MCF 10A (cell line): ENCODE results near the gene FLT4. TPM values are rescaled to one million over a fixed set of nuclear protein-coding genes. Genes with fewer than 3 reads are reported as not detected.

Experiments used
- BruUV-seq: library from RNA; stranded (reverse); fragments of 400-500 nt; replicated peaks from 2 replicates; lab custom pipeline; 2021; lab: Mats Ljungman, UMichigan
- CTCF ChIA-PET: fragments of 300-600 bp; sonication (Branson Sonifier 250); formaldehyde crosslinking; extraction: SDS; loops from one replicate; lab custom pipeline; 2021; ENCODE audit warnings: antibody characterized with exemption, inconsistent platforms; lab: Yijun Ruan, JAX
- POLR2A ChIA-PET: fragments of 300-600, 350-650 bp; sonication (Branson Sonifier 250); formaldehyde crosslinking; extraction: SDS; loops from one replicate; lab custom pipeline; 2020; ENCODE audit warnings: antibody characterized with exemption, inconsistent platforms; lab: Yijun Ruan, JAX
- DNase-seq: peaks from one replicate; pipeline ENCODE4 v3.0.0-alpha.2; 2018; ENCODE audit not compliant: unreplicated experiment
- H3K27ac Mint-ChIP-seq: one replicate; pipeline ENCODE4 v1.8.0; 2022; ENCODE audit warnings: mild to moderate bottlenecking, low read depth, mixed read lengths; ENCODE audit not compliant: unreplicated experiment
- H3K27me3 Mint-ChIP-seq: one replicate; pipeline ENCODE4 v1.8.0; 2022; ENCODE audit warnings: mixed read lengths; ENCODE audit not compliant: insufficient read depth, unreplicated experiment
- H3K36me3 Mint-ChIP-seq: one replicate; pipeline ENCODE4 v1.8.0; 2022; ENCODE audit warnings: mild to moderate bottlenecking, moderate library complexity, mixed read lengths; ENCODE audit not compliant: insufficient read depth, unreplicated experiment
- H3K4me1 Mint-ChIP-seq: one replicate; pipeline ENCODE4 v1.8.0; 2022; ENCODE audit warnings: mixed read lengths; ENCODE audit not compliant: insufficient read depth, unreplicated experiment
- H3K4me3 Mint-ChIP-seq: one replicate; pipeline ENCODE4 v1.8.0; 2022; ENCODE audit warnings: mild to moderate bottlenecking, moderate library complexity, mixed read lengths; ENCODE audit not compliant: unreplicated experiment
- H3K9me3 Mint-ChIP-seq: one replicate; pipeline ENCODE4 v1.8.0; 2022; ENCODE audit warnings: mixed read lengths; ENCODE audit not compliant: unreplicated experiment
- intact Hi-C: fragments of 100-400 bp; cut with micrococcal nuclease; formaldehyde crosslinking; loops from 2 replicates; pipeline ENCODE4 v1.14.1; 2022
- total RNA-seq: library from RNA; stranded (reverse); gene quantifications from 2 replicates; pipeline ENCODE4 v1.2.3, GENCODE V29; 2022
- TF ChIP-seq, protein P1 (sequence below): fragments of 200-600 bp; IDR thresholded peaks from one replicate; pipeline ENCODE4 v1.8.0; 2022; ENCODE audit warnings: antibody characterized with exemption, mild to moderate bottlenecking; ENCODE audit not compliant: unreplicated experiment

Gene FLT4
- total RNA-seq, 1 experiment from 2014 or later = not detected

DNA sequence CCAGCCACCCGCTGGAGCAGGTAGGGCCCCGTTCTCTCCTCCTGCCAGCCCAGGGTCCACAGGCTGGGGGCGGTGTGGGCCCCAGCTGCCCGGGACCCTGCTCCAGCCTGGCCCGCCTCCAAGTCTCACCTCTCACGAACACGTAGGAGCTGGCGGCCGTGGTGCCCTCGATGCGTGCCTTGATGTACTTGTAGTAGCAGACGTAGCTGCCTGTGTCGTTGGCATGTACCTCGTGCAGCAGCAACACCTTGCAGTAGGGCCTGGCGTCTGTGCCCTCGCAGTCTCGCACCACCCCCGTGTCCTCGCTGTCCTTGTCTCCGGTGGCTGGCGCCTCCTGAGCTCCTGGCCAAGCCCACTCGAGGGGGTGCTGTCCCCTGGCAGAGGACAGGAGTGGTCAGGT lies 19.0 kb downstream of the FLT4 start:
- H3K4me3 Mint-ChIP-seq = no peak overlapping the region
- H3K4me1 Mint-ChIP-seq = no peaks in the 10 kb centered on the region
- H3K9me3 Mint-ChIP-seq = no peaks in the 10 kb centered on the region
- no peaks in the 10 kb centered on the region for H3K27me3 Mint-ChIP-seq
- TF ChIP-seq, protein P1, sequence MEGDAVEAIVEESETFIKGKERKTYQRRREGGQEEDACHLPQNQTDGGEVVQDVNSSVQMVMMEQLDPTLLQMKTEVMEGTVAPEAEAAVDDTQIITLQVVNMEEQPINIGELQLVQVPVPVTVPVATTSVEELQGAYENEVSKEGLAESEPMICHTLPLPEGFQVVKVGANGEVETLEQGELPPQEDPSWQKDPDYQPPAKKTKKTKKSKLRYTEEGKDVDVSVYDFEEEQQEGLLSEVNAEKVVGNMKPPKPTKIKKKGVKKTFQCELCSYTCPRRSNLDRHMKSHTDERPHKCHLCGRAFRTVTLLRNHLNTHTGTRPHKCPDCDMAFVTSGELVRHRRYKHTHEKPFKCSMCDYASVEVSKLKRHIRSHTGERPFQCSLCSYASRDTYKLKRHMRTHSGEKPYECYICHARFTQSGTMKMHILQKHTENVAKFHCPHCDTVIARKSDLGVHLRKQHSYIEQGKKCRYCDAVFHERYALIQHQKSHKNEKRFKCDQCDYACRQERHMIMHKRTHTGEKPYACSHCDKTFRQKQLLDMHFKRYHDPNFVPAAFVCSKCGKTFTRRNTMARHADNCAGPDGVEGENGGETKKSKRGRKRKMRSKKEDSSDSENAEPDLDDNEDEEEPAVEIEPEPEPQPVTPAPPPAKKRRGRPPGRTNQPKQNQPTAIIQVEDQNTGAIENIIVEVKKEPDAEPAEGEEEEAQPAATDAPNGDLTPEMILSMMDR = no peak
- H3K36me3 Mint-ChIP-seq = no peaks in the 10 kb centered on the region
- DNase-seq = no peak
- CTCF ChIA-PET = interaction anchor here (2.3 kb wide), 1 partner anchor 24 kb away, joined by 8 read pairs; no protein-coding TSS in a partner anchor
- intact Hi-C loops = no loop called here
- POLR2A ChIA-PET = no interaction called here
- H3K27ac Mint-ChIP-seq = no peak overlapping the region
- no TSS peak for BruUV-seq

- Mint-ChIP-seq H3K27ac (no peak overlapping the region), H3K9me3 (no peaks in the 10 kb centered on the region), H3K4me3 (no peak overlapping the region), H3K4me1 (no peaks in the 10 kb centered on the region), H3K27me3 (no peaks in the 10 kb centered on the region), H3K36me3 (no peaks in the 10 kb centered on the region)
- ChIA-PET CTCF (interaction anchor here (0.6 to 2.3 kb wide), 2 partner anchors 10 to 24 kb away, joined by 3 to 8 read pairs; no protein-coding TSS in a partner anchor), POLR2A (no interaction called here)
- DNase-seq = no peak
- TF ChIP-seq, protein P1 = no peak
- intact Hi-C loops = no loop called here
- no TSS peak for BruUV-seq
Observed at GRCh38 chr5:180629831-180630382, 19.5 kb downstream of the FLT4 start.

GRCh38 chr5:180628827-180629750 lies 20.3 kb downstream of the FLT4 start:
- no peaks in the 10 kb centered on the region for H3K27me3 Mint-ChIP-seq
- no peak overlapping the region for H3K27ac Mint-ChIP-seq
- ChIA-PET POLR2A (no interaction called here), CTCF (interaction anchor here (0.6 to 2.3 kb wide), 3 partner anchors 9 to 23 kb away, joined by 3 to 8 read pairs (median 3); no protein-coding TSS in a partner anchor)
- no peaks in the 10 kb centered on the region for H3K9me3 Mint-ChIP-seq
- no peaks in the 10 kb centered on the region for H3K36me3 Mint-ChIP-seq
- H3K4me3 Mint-ChIP-seq = no peak overlapping the region
- no peak for DNase-seq
- H3K4me1 Mint-ChIP-seq = no peaks in the 10 kb centered on the region
- intact Hi-C loops = no loop called here
- TF ChIP-seq, protein P1 = no peak
- BruUV-seq = no TSS peak

DNA sequence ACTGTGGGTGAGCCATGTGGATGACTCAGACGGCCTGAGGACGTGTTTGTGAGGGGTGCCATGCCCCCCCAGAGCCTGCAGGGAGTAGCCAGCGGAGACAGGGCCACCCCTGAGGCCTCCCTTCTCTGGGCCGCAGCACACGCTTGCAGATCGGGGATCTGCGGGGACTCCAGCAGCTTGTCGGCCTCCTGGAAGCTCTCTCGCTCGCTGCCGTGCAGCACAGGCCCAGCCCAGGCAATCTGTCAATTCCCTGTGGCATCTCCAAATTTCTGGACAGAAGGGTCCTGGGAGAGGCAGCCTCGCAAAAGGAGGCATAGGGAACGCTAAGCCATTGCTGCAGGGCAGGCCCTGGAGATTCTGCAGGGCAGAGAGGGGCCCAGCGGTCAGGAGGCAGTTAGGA lies 21.2 kb downstream of the FLT4 start:
- DNase-seq = no peak
- CTCF ChIA-PET = interaction anchor here (0.6 kb wide), 1 partner anchor 16 kb away, joined by 3 read pairs; no protein-coding TSS in a partner anchor
- Mint-ChIP-seq H3K9me3 (no peaks in the 10 kb centered on the region), H3K27me3 (no peaks in the 10 kb centered on the region), H3K36me3 (no peaks in the 10 kb centered on the region), H3K4me1 (no peaks in the 10 kb centered on the region), H3K4me3 (no peak overlapping the region), H3K27ac (no peak overlapping the region)
- intact Hi-C loops = no loop called here
- no TSS peak for BruUV-seq
- TF ChIP-seq, protein P1 = no peak
- POLR2A ChIA-PET = no interaction called here
